Tibial artery (tissue), 4 donors: ENCODE data around the gene NUP50.

Source experiments
- DNase-seq, 2 donors: peaks; one replicate each; pipeline ENCODE4 v3.0.0-alpha.2; 2019
- H3K27ac ChIP-seq, 2 donors: fragments of 200-600 bp; sonication (generic) in 1 of 2; 1 replicate in 1 of 2; 2 replicates in 1 of 2; pipeline ENCODE4 v1.5.1; 2018 to 2019; ENCODE audit warnings: mild to moderate bottlenecking in 1 of 2
- H3K27me3 ChIP-seq, 2 donors: fragments of 200-600 bp; sonication (generic) in 1 of 2; one replicate each; pipeline versions ENCODE4 v1.5.1 to v1.6.0; 2016 to 2019
- H3K36me3 ChIP-seq, 3 donors: fragments of 200-600 bp; sonication (generic) in 2 of 3; one replicate each; pipeline ENCODE4 v1.5.1; 2016 to 2019; ENCODE audit warnings: mild to moderate bottlenecking in 2 of 3
- H3K4me1 ChIP-seq, 4 donors: fragments of 200-600 bp; sonication (generic) in 2 of 4; 1 replicate in 3 of 4; 2 replicates in 1 of 4; pipeline ENCODE4 v1.5.1; 2016 to 2019
- H3K4me3 ChIP-seq, 2 donors: fragments of 200-600 bp; sonication (generic) in 1 of 2; 1 replicate in 1 of 2; 2 replicates in 1 of 2; pipeline ENCODE4 v1.5.1; 2018 to 2019; ENCODE audit warnings: mild to moderate bottlenecking in 2 of 2
- H3K9me3 ChIP-seq, 3 donors: fragments of 200-600 bp; sonication (generic) in 1 of 3; one replicate each; pipeline ENCODE4 v1.5.1; 2016 to 2019
- CTCF ChIP-seq, 2 experiments: fragments of 200-600 bp in 1 of 2; fragments of 450-650 bp in 1 of 2; IDR thresholded peaks; one replicate each; pipeline ENCODE4 v1.5.1; 2017 to 2019; ENCODE audit warnings: antibody characterized with exemption in 2 of 2, mild to moderate bottlenecking in 1 of 2, moderate library complexity in 1 of 2
- intact Hi-C: fragments of 100-400 bp; cut with DNase I; formaldehyde crosslinking; loops from one replicate; pipeline ENCODE4 v1.15.0; 2023; ENCODE audit warnings: low total_unique reads

The NUP50 gene

GRCh38 chr22:45217345-45217744, 53.6 kb downstream of the NUP50 start:
- intact Hi-C loops = no loop called here
- no peaks in the 10 kb centered on the region for H3K27me3 ChIP-seq
- H3K4me1 ChIP-seq = peaks cover 0 to 9% (median 7%) of the 10 kb centered on the region in 4 donors
- H3K4me3 ChIP-seq = no peak overlapping the region
- no peaks in the 10 kb centered on the region for H3K36me3 ChIP-seq
- no peak overlapping the region for H3K27ac ChIP-seq
- no peak for DNase-seq
- TF ChIP-seq CTCF (IDR thresholded peaks at IDR 0.05) = no peak
- no peaks in the 10 kb centered on the region for H3K9me3 ChIP-seq

- no peak for TF ChIP-seq CTCF (IDR thresholded peaks at IDR 0.05)
- no peaks in the 10 kb centered on the region for H3K27me3 ChIP-seq
- no peak overlapping the region for H3K4me3 ChIP-seq
- H3K36me3 ChIP-seq = no peaks in the 10 kb centered on the region
- no peaks in the 10 kb centered on the region for H3K9me3 ChIP-seq
- no peak for DNase-seq
- intact Hi-C loops = no loop called here
- peaks cover 0 to 9% (median 6%) of the 10 kb centered on the region in 4 donors for H3K4me1 ChIP-seq
- no peak overlapping the region for H3K27ac ChIP-seq
Observed at GRCh38 chr22:45217806-45218205, 54.1 kb downstream of the NUP50 start.

GRCh38 chr22:45218976-45219375, 55.3 kb downstream of the NUP50 start:
- Histone ChIP-seq H3K27ac (no peak overlapping the region), H3K9me3 (no peaks in the 10 kb centered on the region), H3K4me3 (no peak overlapping the region), H3K36me3 (no peaks in the 10 kb centered on the region), H3K27me3 (no peaks in the 10 kb centered on the region), H3K4me1 (no peaks in the 10 kb centered on the region)
- intact Hi-C loops = no loop called here
- no peak for TF ChIP-seq CTCF (IDR thresholded peaks at IDR 0.05)
- DNase-seq = no peak

- Histone ChIP-seq H3K4me1 (peaks cover 0 to 14% (median under 1%) of the 10 kb centered on the region in 4 donors), H3K4me3 (no peak overlapping the region), H3K9me3 (no peaks in the 10 kb centered on the region), H3K36me3 (no peaks in the 10 kb centered on the region), H3K27ac (no peak overlapping the region), H3K27me3 (no peaks in the 10 kb centered on the region)
- TF ChIP-seq CTCF (IDR thresholded peaks at IDR 0.05) = no peak
- intact Hi-C loops = no loop called here
- no peak for DNase-seq
Observed at GRCh38 chr22:45221201-45221600, 57.5 kb downstream of the NUP50 start.

GRCh38 chr22:45223304-45224117, 59.8 kb downstream of the NUP50 start:
- H3K36me3 ChIP-seq = no peaks in the 10 kb centered on the region
- TF ChIP-seq CTCF (IDR thresholded peaks at IDR 0.05) = no peak
- peaks cover 0 to 32% (median 3%) of the 10 kb centered on the region in 4 donors for H3K4me1 ChIP-seq
- H3K27me3 ChIP-seq = no peaks in the 10 kb centered on the region
- intact Hi-C loops = no loop called here
- no peak for DNase-seq
- no peaks in the 10 kb centered on the region for H3K9me3 ChIP-seq
- H3K4me3 ChIP-seq = no peak overlapping the region
- no peak overlapping the region for H3K27ac ChIP-seq
